Tibial nerve (tissue), 4 donors: ENCODE data around the gene NUCKS1. TPM values are rescaled to one million over a fixed set of nuclear protein-coding genes. Genes with fewer than 3 reads are reported as not detected.

ENCODE experiments used
- DNase-seq, 2 donors: peaks; one replicate each; pipeline ENCODE4 v3.0.0-alpha.2; 2019; ENCODE audit warnings: low spot score in 2 of 2
- H3K27ac ChIP-seq, 4 donors: fragments of 200-600 bp; sonication (generic) in 3 of 4; one replicate each; pipeline ENCODE4 v1.5.1; 2017 to 2019; ENCODE audit warnings: mild to moderate bottlenecking in 1 of 4
- H3K27me3 ChIP-seq, 2 donors: fragments of 200-600 bp; sonication (generic) in 1 of 2; one replicate each; pipeline versions ENCODE4 v1.5.1 to v1.6.0; 2017 to 2019
- H3K36me3 ChIP-seq, 3 donors: fragments of 200-600 bp; sonication (generic); one replicate each; pipeline ENCODE4 v1.5.1; 2018 to 2019
- H3K4me1 ChIP-seq, 4 donors: fragments of 200-600 bp; sonication (generic) in 3 of 4; one replicate each; pipeline ENCODE4 v1.5.1; 2017 to 2019
- H3K4me3 ChIP-seq, 4 donors: fragments of 200-600 bp; sonication (generic) in 3 of 4; one replicate each; pipeline ENCODE4 v1.5.1; 2017 to 2019; ENCODE audit warnings: mild to moderate bottlenecking in 1 of 4, moderate library complexity in 1 of 4
- H3K9me3 ChIP-seq, 4 donors: fragments of 200-600 bp; sonication (generic) in 3 of 4; one replicate each; pipeline ENCODE4 v1.5.1; 2017 to 2019
- CTCF ChIP-seq, 5 experiments: fragments of 200-600 bp in 3 of 5; fragments of 450-650 bp in 2 of 5; sonication (generic) in 3 of 5; IDR thresholded peaks; one replicate each; pipeline ENCODE4 v1.5.1; 2016 to 2019; ENCODE audit warnings: antibody characterized with exemption in 5 of 5, mild to moderate bottlenecking in 3 of 5, moderate library complexity in 2 of 5
- EP300 ChIP-seq, 2 donors: sonication (generic); formaldehyde crosslinking; IDR thresholded peaks; one replicate each; pipeline ENCODE4 v1.6.1; 2017; ENCODE audit warnings: antibody characterized with exemption in 2 of 2, mild to moderate bottlenecking in 1 of 2
- POLR2A ChIP-seq, 2 donors: fragments of 450-650 bp; IDR thresholded peaks; one replicate each; pipeline ENCODE4 v1.6.1; 2017; ENCODE audit warnings: antibody characterized with exemption in 2 of 2, mild to moderate bottlenecking in 2 of 2, moderate library complexity in 2 of 2
- WGBS, 2 donors: methylation state at CpG; one replicate each; pipeline ENCODE4 v1.1.5; 2018; 5-methylcytosine and 5-hydroxymethylcytosine counted together
- total RNA-seq, 4 donors: library from RNA; depleted of rRNA; stranded (reverse); fragments of >200 nt; gene quantifications; one replicate each; pipeline ENCODE4 v1.1.0, GENCODE V29; 2016

Gene NUCKS1
- total RNA-seq, 4 donors from 2014 or later: 80.1 to 181 (median 115) TPM

- Histone ChIP-seq H3K27me3 (no peaks in the 10 kb centered on the region), H3K4me1 (peaks cover 0 to 23% (median 5%) of the 10 kb centered on the region in 4 donors), H3K9me3 (no peaks in the 10 kb centered on the region), H3K4me3 (no peak overlapping the region), H3K27ac (no peak overlapping the region), H3K36me3 (no peaks in the 10 kb centered on the region)
- TF ChIP-seq CTCF (IDR thresholded peaks at IDR 0.05) (no peak), POLR2A (IDR thresholded peaks at IDR 0.05) (no peak)
- 82 to 84% methylated on average over 3 of the region's 3 CpGs for WGBS, 2 donors
- no peak for DNase-seq
These were observed 68.6 kb downstream of the NUCKS1 start for GRCh38 chr1:205681364-205681763.

GRCh38 chr1:205680073-205680851, 69.7 kb downstream of the NUCKS1 start, which contains the start of gene SLC45A3:
Gene SLC45A3 (minus strand): TSS chr1:205680509. CDS start chr1:205664656, 15,853 bp downstream.
- Histone ChIP-seq H3K36me3 (no peaks in the 10 kb centered on the region), H3K27me3 (no peaks in the 10 kb centered on the region), H3K9me3 (no peaks in the 10 kb centered on the region), H3K4me1 (peaks cover 0 to 23% (median 5%) of the 10 kb centered on the region in 4 donors), H3K4me3 (peak within 1 kb of the TSS; percentile 41 to 71 (median 58)), H3K27ac (peak within 1 kb of the TSS in 2 of 4 donors; percentile 34 to 54)
- 2 to 3% methylated on average over 49 to 52 of the region's 86 CpGs for WGBS, 2 donors
- TF ChIP-seq CTCF (IDR thresholded peaks at IDR 0.05): no peak
- no peak for TF ChIP-seq EP300 (IDR thresholded peaks at IDR 0.05)
- TF ChIP-seq POLR2A (IDR thresholded peaks at IDR 0.05): no peak
- no peak for DNase-seq

- no peak for DNase-seq
- Histone ChIP-seq H3K27ac (peak overlapping the region in 2 of 4 donors; percentile 3 to 21), H3K27me3 (no peaks in the 10 kb centered on the region), H3K36me3 (no peaks in the 10 kb centered on the region), H3K4me1 (peaks cover 0 to 23% (median 5%) of the 10 kb centered on the region in 4 donors), H3K4me3 (no peak overlapping the region), H3K9me3 (no peaks in the 10 kb centered on the region)
- 44 to 55% methylated on average over 10 of the region's 10 CpGs for WGBS, 2 donors
- TF ChIP-seq POLR2A (IDR thresholded peaks at IDR 0.05): no peak
- TF ChIP-seq EP300 (IDR thresholded peaks at IDR 0.05): no peak
- TF ChIP-seq CTCF (IDR thresholded peaks at IDR 0.05): no peak
These were observed 71.5 kb downstream of the NUCKS1 start for GRCh38 chr1:205678286-205679111.

GRCh38 chr1:205677167-205677566, 72.8 kb downstream of the NUCKS1 start:
- no peaks in the 10 kb centered on the region for H3K36me3 ChIP-seq
- TF ChIP-seq CTCF (IDR thresholded peaks at IDR 0.05) (no peak), POLR2A (IDR thresholded peaks at IDR 0.05) (no peak), EP300 (IDR thresholded peaks at IDR 0.05) (no peak)
- H3K27me3 ChIP-seq: no peaks in the 10 kb centered on the region
- DNase-seq: no peak
- 70 to 72% methylated on average over 5 of the region's 5 CpGs for WGBS, 2 donors
- no peaks in the 10 kb centered on the region for H3K9me3 ChIP-seq
- H3K27ac ChIP-seq: peak overlapping the region in 1 of 4 donors; percentile 12
- H3K4me3 ChIP-seq: no peak overlapping the region
- peaks cover 0 to 23% (median 7%) of the 10 kb centered on the region in 4 donors for H3K4me1 ChIP-seq
